Kidney tubule cell (primary cell): ENCODE data around the gene CD28.
"Not testable (repeated sequence)": the region's sequence is repeated elsewhere in the genome, so short reads cannot be mapped to it uniquely, and the experiment has no call there.

Experiments
- DNase-seq: peaks from one replicate; pipeline ENCODE4 v3.0.0-alpha.2; 2018; ENCODE audit warnings: low spot score

Gene CD28

GRCh38 chr2:203784710-203785270, 78.4 kb downstream of the CD28 start:
- not testable (repeated sequence) for DNase-seq

GRCh38 chr2:203785391-203786110, 79.1 kb downstream of the CD28 start:
- DNase-seq, result not testable (repeated sequence)

- no peak for DNase-seq
Observed at GRCh38 chr2:203786549-203787351, 80.3 kb downstream of the CD28 start.

GRCh38 chr2:203787979-203788378, 81.5 kb downstream of the CD28 start:
- no peak for DNase-seq
